GM23248 (cell line): ENCODE results near the gene KRT13. TPM values are rescaled to one million over a fixed set of nuclear protein-coding genes. Genes with fewer than 3 reads are reported as not detected.

Experiments used
- DNase-seq: peaks from one replicate; pipeline ENCODE4 v3.0.0-alpha.2; 2015
- H2AFZ ChIP-seq: fragments of 200-600 bp; sonication (generic); 2 replicates; pipeline ENCODE4 v1.6.1; 2016; ENCODE audit warnings: antibody characterized with exemption
- H3F3A ChIP-seq: fragments of 200-600 bp; sonication (generic); 2 replicates; pipeline ENCODE4 v1.6.1; 2016; ENCODE audit warnings: mild to moderate bottlenecking, antibody characterized with exemption, mixed run types; ENCODE audit not compliant: insufficient read depth
- H3K27ac ChIP-seq: fragments of 200-600 bp; sonication (generic); 2 replicates; pipeline ENCODE4 v1.5.1; 2016; ENCODE audit warnings: mild to moderate bottlenecking
- H3K27me3 ChIP-seq: fragments of 200-600 bp; sonication (generic); replicated peaks from 2 replicates; pipeline ENCODE4 v1.6.1; 2016; ENCODE audit warnings: mild to moderate bottlenecking; ENCODE audit not compliant: insufficient read depth
- H3K36me3 ChIP-seq: fragments of 200-600 bp; sonication (generic); 2 replicates; pipeline ENCODE4 v1.6.1; 2016; ENCODE audit warnings: low read depth, mild to moderate bottlenecking
- H3K4me1 ChIP-seq: fragments of 200-600 bp; sonication (generic); 2 replicates; pipeline ENCODE4 v1.6.1; 2016; ENCODE audit warnings: mild to moderate bottlenecking; ENCODE audit not compliant: insufficient read depth
- H3K4me2 ChIP-seq: fragments of 200-600 bp; sonication (generic); one replicate; pipeline ENCODE4 v1.6.1; 2016; ENCODE audit warnings: mild to moderate bottlenecking; ENCODE audit not compliant: unreplicated experiment
- H3K4me3 ChIP-seq: fragments of 200-600 bp; sonication (generic); 2 replicates; pipeline ENCODE4 v1.5.1; 2016; ENCODE audit warnings: mild to moderate bottlenecking
- H3K79me2 ChIP-seq: fragments of 200-600 bp; sonication (generic); 2 replicates; pipeline ENCODE4 v1.6.1; 2016; ENCODE audit warnings: mild to moderate bottlenecking; ENCODE audit not compliant: insufficient read depth
- H3K9ac ChIP-seq: fragments of 200-600 bp; sonication (generic); 2 replicates; pipeline ENCODE4 v1.6.1; 2016; ENCODE audit warnings: mild to moderate bottlenecking
- H3K9me2 ChIP-seq: fragments of 200-600 bp; sonication (generic); 2 replicates; pipeline ENCODE4 v1.6.1; 2016; ENCODE audit warnings: mixed run types, mild to moderate bottlenecking, moderate library complexity; ENCODE audit not compliant: insufficient read depth
- H3K9me3 ChIP-seq: fragments of 200-600 bp; sonication (generic); one replicate; pipeline ENCODE4 v1.6.1; 2017; ENCODE audit warnings: low read depth
- H4K20me1 ChIP-seq: fragments of 200-600 bp; sonication (generic); 2 replicates; pipeline ENCODE4 v1.6.0; 2016; ENCODE audit not compliant: insufficient read depth
- EZH2 ChIP-seq: fragments of 200-600 bp; sonication (generic); IDR thresholded peaks from 2 replicates; pipeline ENCODE4 v1.6.1; 2018; ENCODE audit warnings: antibody characterized with exemption, mild to moderate bottlenecking; ENCODE audit not compliant: insufficient read depth, poor library complexity, severe bottlenecking
- EZH2phosphoT487 ChIP-seq: fragments of 200-600 bp; sonication (generic); IDR thresholded peaks from 2 replicates; pipeline ENCODE4 v1.6.1; 2018; ENCODE audit warnings: antibody characterized with exemption, moderate library complexity, mild to moderate bottlenecking, low read depth; ENCODE audit not compliant: insufficient read depth
- WGBS, 2 experiments: methylation state at CpG; one replicate each; pipeline ENCODE4 v1.1.6; 2015 to 2017; ENCODE audit warnings: low lambda C conversion rate in 2 of 2, low coverage in 1 of 2; ENCODE audit errors: missing lambda C conversion rate in 2 of 2; 5-methylcytosine and 5-hydroxymethylcytosine counted together
- in situ Hi-C: fragments of 300-500 bp; cut with MboI; formaldehyde crosslinking; loops from 2 replicates; pipeline ENCODE4 v1.15.0; 2020
- polyA plus RNA-seq: library from polyadenylated mRNA; unstranded; fragments of >200 nt; fragmentation: Nextera tagmentation; extraction: Ambion mirVana; gene quantifications from 2 replicates; pipeline ENCODE4 v1.2.1, GENCODE V29; 2016
- total RNA-seq: library from RNA; depleted of rRNA; stranded (reverse); fragments of >200 nt; shearing (Covaris generic); gene quantifications from 2 replicates; pipeline ENCODE4 v1.2.3, GENCODE V29; 2014

Gene KRT13
- total and polyA plus RNA-seq, 2 experiments from 2014 or later = not detected

DNA sequence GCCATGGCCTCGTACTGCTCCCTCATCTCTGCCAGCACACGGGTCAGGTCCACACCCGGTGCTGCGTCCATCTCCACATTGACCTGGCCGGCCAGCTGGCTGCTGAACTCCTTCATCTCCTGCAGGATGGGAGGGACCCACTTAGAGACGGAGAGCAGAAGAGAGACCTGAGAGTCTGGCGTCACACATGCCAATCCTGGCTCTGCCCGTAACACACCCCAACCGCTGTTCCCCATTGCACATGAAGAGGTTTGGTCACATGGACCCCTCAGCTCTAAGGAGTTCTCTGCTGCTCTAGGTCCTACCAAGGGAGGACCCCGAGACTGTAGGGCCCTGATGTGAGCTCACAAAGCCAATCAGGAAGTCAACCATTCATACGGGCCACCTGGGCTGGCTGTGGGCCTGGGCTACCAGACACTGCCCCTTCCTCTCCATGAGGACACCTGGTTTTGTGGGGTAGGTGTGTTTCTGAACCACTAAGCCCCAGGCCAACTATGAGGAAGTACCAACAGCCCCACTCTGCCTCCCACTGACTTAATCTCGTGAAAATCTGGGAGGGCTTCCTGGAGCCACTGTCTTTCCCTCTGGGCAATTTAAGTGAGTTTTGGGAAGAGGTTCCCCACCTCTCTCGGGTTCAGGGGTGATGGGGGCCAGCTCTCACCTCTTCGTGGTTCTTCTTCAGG is 10.9 kb upstream of the KRT13 start:
- WGBS, 2 experiments = 88% methylated on average over 14 of the region's 14 CpGs
- Histone ChIP-seq H4K20me1 (no peaks in the 10 kb centered on the region), H3K27me3 (no peaks in the 10 kb centered on the region), H2AFZ (no peak overlapping the region), H3K4me1 (peaks cover 4% of the 10 kb centered on the region), H3K79me2 (no peaks in the 10 kb centered on the region), H3K9me3 (no peaks in the 10 kb centered on the region), H3K4me3 (no peak overlapping the region), H3K9me2 (no peaks in the 10 kb centered on the region), H3K4me2 (no peak overlapping the region), H3K36me3 (no peaks in the 10 kb centered on the region), H3K9ac (no peak overlapping the region), H3K27ac (no peak overlapping the region), H3F3A (no peaks in the 10 kb centered on the region)
- in situ Hi-C loops = no loop called here
- TF ChIP-seq EZH2phosphoT487 = no peak
- TF ChIP-seq EZH2 = no peak
- DNase-seq = no peak

DNA sequence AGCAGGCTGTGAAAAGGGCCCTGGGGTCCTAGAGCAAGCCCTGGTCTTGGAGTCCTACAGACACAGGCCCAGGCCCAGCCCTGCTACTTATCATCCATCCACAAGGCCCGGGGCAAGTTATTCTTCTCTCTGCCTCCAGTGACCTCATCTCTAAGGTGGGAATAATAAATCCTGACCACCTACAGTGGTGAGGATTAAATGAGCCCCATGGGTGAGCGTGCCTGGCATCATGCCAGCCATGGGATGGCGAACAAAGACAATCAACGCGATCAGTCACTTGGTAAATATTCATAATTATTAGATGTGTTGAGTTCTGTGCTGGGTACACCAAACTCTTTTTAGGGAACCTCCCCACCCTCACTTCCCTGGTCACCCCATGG is 7.7 kb upstream of the KRT13 start:
- Histone ChIP-seq H3K9me3 (no peaks in the 10 kb centered on the region), H2AFZ (no peak overlapping the region), H3K9ac (no peak overlapping the region), H3K4me1 (no peaks in the 10 kb centered on the region), H3K27ac (no peak overlapping the region), H3K79me2 (no peaks in the 10 kb centered on the region), H3K36me3 (no peaks in the 10 kb centered on the region), H4K20me1 (no peaks in the 10 kb centered on the region), H3K27me3 (no peaks in the 10 kb centered on the region), H3K4me2 (no peak overlapping the region), H3F3A (no peaks in the 10 kb centered on the region), H3K9me2 (no peaks in the 10 kb centered on the region), H3K4me3 (no peak overlapping the region)
- 65 to 81% methylated on average over 5 of the region's 5 CpGs for WGBS, 2 experiments
- TF ChIP-seq EZH2phosphoT487 (no peak), EZH2 (no peak)
- DNase-seq = no peak
- in situ Hi-C loops = no loop called here

DNA sequence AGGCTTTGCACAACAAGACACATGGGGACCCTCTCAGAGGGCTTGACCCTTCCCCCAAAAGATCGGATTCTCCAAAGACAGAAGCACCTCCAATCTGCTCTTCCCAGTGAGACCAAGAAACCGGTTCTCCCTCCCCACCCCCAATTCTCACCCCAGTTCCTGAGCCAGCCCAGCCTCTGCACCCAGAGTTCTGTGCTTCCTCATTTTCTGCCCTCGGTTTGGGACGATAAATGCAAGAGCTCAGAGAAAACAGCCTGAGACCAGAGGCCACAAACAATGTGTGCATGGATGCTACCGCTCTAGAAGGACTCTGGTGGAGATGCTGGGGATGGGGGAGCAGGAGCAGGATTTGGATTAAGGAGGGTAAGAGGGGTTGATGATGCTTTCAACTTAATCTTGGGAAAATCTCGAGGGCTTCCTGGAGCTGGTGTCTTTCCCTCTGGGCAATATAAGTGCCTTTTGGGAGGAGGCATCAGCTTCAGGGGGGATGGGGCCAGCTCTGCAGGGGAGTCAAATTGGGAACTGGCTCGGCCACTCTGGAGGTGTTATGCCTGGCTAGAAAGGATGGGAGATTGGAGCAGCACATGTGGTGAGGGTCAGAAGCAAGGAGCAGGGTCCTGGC is 7.2 kb upstream of the KRT13 start:
- no peaks in the 10 kb centered on the region for H3K9me2 ChIP-seq
- no peaks in the 10 kb centered on the region for H3K27me3 ChIP-seq
- H3K9ac ChIP-seq = no peak overlapping the region
- no peak overlapping the region for H2AFZ ChIP-seq
- H3K27ac ChIP-seq = no peak overlapping the region
- no peaks in the 10 kb centered on the region for H3K9me3 ChIP-seq
- H3K36me3 ChIP-seq = no peaks in the 10 kb centered on the region
- H3F3A ChIP-seq = no peaks in the 10 kb centered on the region
- 64 to 67% methylated on average over 7 of the region's 7 CpGs for WGBS, 2 experiments
- in situ Hi-C loops = no loop called here
- no peak overlapping the region for H3K4me3 ChIP-seq
- no peaks in the 10 kb centered on the region for H4K20me1 ChIP-seq
- no peak for DNase-seq
- no peak overlapping the region for H3K4me2 ChIP-seq
- H3K4me1 ChIP-seq = no peaks in the 10 kb centered on the region
- no peak for TF ChIP-seq EZH2phosphoT487
- TF ChIP-seq EZH2 = no peak
- no peaks in the 10 kb centered on the region for H3K79me2 ChIP-seq

DNA sequence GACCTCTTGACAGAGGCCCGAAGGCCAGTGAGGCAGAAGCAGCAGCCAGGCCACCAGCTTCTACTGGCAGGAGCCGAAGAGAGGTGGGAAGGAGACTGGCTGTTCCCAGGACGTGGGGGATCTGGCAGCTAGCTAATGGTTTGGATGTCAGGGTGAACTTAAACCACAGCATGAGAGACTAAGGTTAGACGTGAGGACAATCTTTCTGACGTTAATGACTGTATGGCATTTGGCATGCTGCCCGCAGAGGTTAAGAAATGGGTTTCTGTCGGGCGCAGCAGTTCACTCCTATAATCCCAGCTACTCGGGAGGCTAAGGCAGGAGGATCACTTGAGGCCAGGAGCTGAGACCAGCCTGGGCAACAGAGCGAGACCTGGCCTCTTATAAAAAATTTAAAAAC is 6.3 kb upstream of the KRT13 start:
- H3K4me2 ChIP-seq = no peak overlapping the region
- H3K9ac ChIP-seq = no peak overlapping the region
- no peak overlapping the region for H3K27ac ChIP-seq
- TF ChIP-seq EZH2 = no peak
- H3K4me1 ChIP-seq = no peaks in the 10 kb centered on the region
- H3K79me2 ChIP-seq = no peaks in the 10 kb centered on the region
- H3F3A ChIP-seq = no peaks in the 10 kb centered on the region
- in situ Hi-C loops = no loop called here
- no peak overlapping the region for H2AFZ ChIP-seq
- 80 to 86% methylated on average over 10 of the region's 10 CpGs for WGBS, 2 experiments
- no peaks in the 10 kb centered on the region for H3K9me3 ChIP-seq
- H3K36me3 ChIP-seq = no peaks in the 10 kb centered on the region
- no peak overlapping the region for H3K4me3 ChIP-seq
- no peaks in the 10 kb centered on the region for H3K27me3 ChIP-seq
- no peak for DNase-seq
- H4K20me1 ChIP-seq = no peaks in the 10 kb centered on the region
- no peaks in the 10 kb centered on the region for H3K9me2 ChIP-seq
